Osteoblast (primary cell): ENCODE data around the gene TMEM178B. TPM values are rescaled to one million over a fixed set of nuclear protein-coding genes. Genes with fewer than 3 reads are reported as not detected.
A peak's percentile ranks its signal among the peaks of the same experiment; 100 is the strongest.

ENCODE experiments used
- DNase-seq: peaks from one replicate; pipeline ENCODE4 v3.0.0; 2011; ENCODE audit warnings: low spot score, mixed read lengths; ENCODE audit not compliant: insufficient read length; ENCODE audit errors: missing footprints
- H2AFZ ChIP-seq: 2 replicates; pipeline ENCODE4 v1.6.0; 2011; ENCODE audit warnings: mild to moderate bottlenecking, low read length
- H3K27ac ChIP-seq: 2 replicates; pipeline ENCODE4 v1.5.1; 2011; ENCODE audit warnings: mild to moderate bottlenecking, low read depth, low read length, moderate library complexity
- H3K27me3 ChIP-seq: 2 replicates; pipeline ENCODE4 v1.6.0; 2012; ENCODE audit warnings: mild to moderate bottlenecking, control low read depth, inconsistent platforms, low read length, moderate library complexity; ENCODE audit not compliant: insufficient read depth
- H3K36me3 ChIP-seq: 2 replicates; pipeline ENCODE4 v1.5.1; 2011; ENCODE audit warnings: mild to moderate bottlenecking, low read length, control low read depth, moderate library complexity; ENCODE audit not compliant: insufficient read depth
- H3K4me1 ChIP-seq: 2 replicates; pipeline ENCODE4 v1.5.1; 2011; ENCODE audit warnings: mild to moderate bottlenecking, low read length, control low read depth, moderate library complexity; ENCODE audit not compliant: insufficient read depth
- H3K4me2 ChIP-seq: 2 replicates; pipeline ENCODE4 v1.6.0; 2011; ENCODE audit warnings: mild to moderate bottlenecking, low read length; ENCODE audit not compliant: insufficient read depth
- H3K4me3 ChIP-seq: fragments of 200-600 bp; sonication (generic); 3 replicates; pipeline ENCODE4 v1.5.1; 2012; ENCODE audit warnings: mild to moderate bottlenecking, low read length, inconsistent platforms; ENCODE audit not compliant: insufficient read depth
- H3K79me2 ChIP-seq: 2 replicates; pipeline ENCODE4 v1.6.0; 2012; ENCODE audit warnings: mild to moderate bottlenecking, low read length, control low read depth, inconsistent platforms; ENCODE audit not compliant: insufficient read depth
- H3K9me3 ChIP-seq: 2 replicates; pipeline ENCODE4 v1.5.1; 2011; ENCODE audit warnings: low read depth, low read length, control low read depth
- H4K20me1 ChIP-seq: 2 replicates; pipeline ENCODE4 v1.6.0; 2012; ENCODE audit warnings: mild to moderate bottlenecking, low read length, control low read depth; ENCODE audit not compliant: insufficient read depth
- CTCF ChIP-seq: IDR thresholded peaks from 2 replicates; pipeline ENCODE4 v1.5.1; 2011; ENCODE audit warnings: mild to moderate bottlenecking, low read depth, low read length, moderate library complexity; ENCODE audit errors: extremely low read depth
- total RNA-seq: library from RNA; depleted of rRNA; stranded (reverse); fragments of >200 nt; gene quantifications from 2 replicates; pipeline ENCODE4 v1.2.3, GENCODE V29; 2012

TMEM178B gene
- total RNA-seq, 1 donor, result 1.1 TPM

GRCh38 chr7:141463986-141464385, 390.1 kb downstream of the TMEM178B start:
- Histone ChIP-seq H4K20me1 (no peaks in the 10 kb centered on the region), H3K9me3 (no peaks in the 10 kb centered on the region), H3K4me2 (no peak overlapping the region), H3K79me2 (no peaks in the 10 kb centered on the region), H3K4me3 (no peak overlapping the region), H3K36me3 (no peaks in the 10 kb centered on the region), H2AFZ (no peak overlapping the region), H3K27ac (no peak overlapping the region), H3K4me1 (no peaks in the 10 kb centered on the region), H3K27me3 (no peaks in the 10 kb centered on the region)
- no peak for TF ChIP-seq CTCF
- no peak for DNase-seq

DNA sequence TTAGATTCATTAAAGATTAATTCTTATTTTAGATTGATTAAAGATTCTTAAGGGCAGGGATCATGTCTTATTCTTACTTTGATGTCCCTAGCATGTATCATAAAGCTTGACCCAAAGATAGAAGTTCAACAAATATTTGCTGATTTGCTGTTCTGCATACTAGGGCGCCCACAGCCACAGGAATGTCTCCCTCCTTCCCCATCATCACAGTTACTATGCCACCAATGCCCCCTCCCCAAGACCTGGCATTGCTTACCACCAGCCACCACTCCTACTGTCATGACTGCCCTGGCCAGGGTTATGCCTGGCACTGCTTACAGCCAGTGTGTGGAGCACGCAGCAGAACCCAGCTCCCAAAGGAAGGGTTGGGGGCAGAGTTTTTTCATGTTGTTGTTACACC, 390.7 kb downstream of the TMEM178B start:
- Histone ChIP-seq H3K4me1 (no peaks in the 10 kb centered on the region), H4K20me1 (no peaks in the 10 kb centered on the region), H3K27me3 (no peaks in the 10 kb centered on the region), H3K4me2 (no peak overlapping the region), H3K27ac (no peak overlapping the region), H3K4me3 (no peak overlapping the region), H2AFZ (no peak overlapping the region), H3K36me3 (no peaks in the 10 kb centered on the region), H3K9me3 (no peaks in the 10 kb centered on the region), H3K79me2 (no peaks in the 10 kb centered on the region)
- DNase-seq, result no peak
- TF ChIP-seq CTCF, result no peak

- Histone ChIP-seq H3K36me3 (no peaks in the 10 kb centered on the region), H3K4me1 (no peaks in the 10 kb centered on the region), H3K79me2 (no peaks in the 10 kb centered on the region), H3K4me3 (no peak overlapping the region), H3K4me2 (no peak overlapping the region), H2AFZ (no peak overlapping the region), H3K9me3 (no peaks in the 10 kb centered on the region), H3K27me3 (no peaks in the 10 kb centered on the region), H4K20me1 (no peaks in the 10 kb centered on the region), H3K27ac (no peak overlapping the region)
- no peak for TF ChIP-seq CTCF
- DNase-seq, result peak; percentile 63
Observed at GRCh38 chr7:141466151-141466904, 392.5 kb downstream of the TMEM178B start.

GRCh38 chr7:141468341-141468740, 394.5 kb downstream of the TMEM178B start:
- no peaks in the 10 kb centered on the region for H3K4me1 ChIP-seq
- no peak overlapping the region for H3K4me2 ChIP-seq
- TF ChIP-seq CTCF, result no peak
- H3K36me3 ChIP-seq, result no peaks in the 10 kb centered on the region
- H4K20me1 ChIP-seq, result no peaks in the 10 kb centered on the region
- no peaks in the 10 kb centered on the region for H3K9me3 ChIP-seq
- DNase-seq, result no peak
- no peak overlapping the region for H2AFZ ChIP-seq
- no peak overlapping the region for H3K4me3 ChIP-seq
- H3K79me2 ChIP-seq, result no peaks in the 10 kb centered on the region
- no peak overlapping the region for H3K27ac ChIP-seq
- no peaks in the 10 kb centered on the region for H3K27me3 ChIP-seq
